Putamen (tissue), 1 donor: ENCODE data around the gene SAV1.
"Not testable (repeated sequence)": the region's sequence is repeated elsewhere in the genome, so short reads cannot be mapped to it uniquely, and the experiment has no call there.

Source experiments
- DNase-seq: peaks from one replicate; pipeline ENCODE4 v3.0.0-alpha.2; 2016; ENCODE audit warnings: low spot score

Gene SAV1

GRCh38 chr14:50667996-50668825 is at the start of gene SAV1:
Gene SAV1, minus strand, starts transcription at chr14:50668306. Its CDS starts 339 bp downstream, at chr14:50667967.
- DNase-seq: peak; percentile 80

DNA sequence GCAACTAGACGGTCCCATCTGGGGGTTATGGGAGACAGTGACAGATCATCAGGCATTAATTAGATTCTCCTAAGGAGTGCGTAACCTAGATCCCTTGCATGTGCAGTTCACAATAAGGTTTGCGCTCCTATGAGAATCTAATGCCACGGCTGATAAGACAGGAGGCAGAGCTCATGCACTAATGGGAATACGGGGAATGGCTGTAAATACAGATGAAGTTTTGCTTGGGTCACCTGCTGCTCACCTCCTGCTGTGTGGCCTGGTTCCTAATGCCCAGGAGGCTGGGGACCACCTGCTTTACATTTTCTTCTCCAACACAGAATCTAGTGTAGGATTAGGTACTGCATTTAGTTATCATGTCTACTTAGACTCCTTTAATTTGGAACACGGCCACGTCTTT is 49.7 kb upstream of the SAV1 start:
- no peak for DNase-seq

GRCh38 chr14:50714450-50715073 is 46.5 kb upstream of the SAV1 start:
- DNase-seq: no peak

GRCh38 chr14:50711043-50711442 is 42.9 kb upstream of the SAV1 start:
- no peak for DNase-seq

GRCh38 chr14:50705026-50705593 is 37.0 kb upstream of the SAV1 start:
- DNase-seq: no peak

GRCh38 chr14:50704454-50705010 is 36.4 kb upstream of the SAV1 start:
- no peak for DNase-seq

DNA sequence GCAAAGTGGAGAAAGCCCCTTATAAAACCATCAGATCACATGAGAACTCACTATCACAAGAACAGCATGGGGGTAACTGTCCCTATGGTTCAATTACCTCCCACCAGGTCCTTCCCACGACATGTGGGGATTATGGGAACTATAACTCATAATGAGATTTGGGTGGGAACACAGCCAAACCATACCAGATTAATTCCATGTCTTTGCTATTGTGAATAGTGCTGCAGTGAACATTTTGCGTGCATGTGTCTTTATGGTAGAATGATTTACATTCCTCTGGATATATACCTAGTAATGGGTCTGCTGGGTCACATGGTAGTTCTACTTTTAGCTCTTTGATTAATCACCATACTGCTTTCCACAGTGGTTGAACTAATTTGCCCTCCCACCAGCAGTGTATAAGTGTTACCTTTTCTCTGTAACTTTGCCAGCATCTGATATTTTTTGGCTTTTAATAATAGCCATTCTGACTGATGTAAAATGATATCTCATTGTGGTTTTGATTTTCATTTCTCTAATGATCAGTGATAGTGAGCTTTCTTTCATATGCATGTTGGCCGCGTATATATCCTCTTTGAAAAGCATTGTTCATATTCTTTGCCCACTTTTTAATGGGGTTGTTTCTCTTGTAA is 29.7 kb upstream of the SAV1 start:
- peak; percentile 29 for DNase-seq

- DNase-seq: not testable (repeated sequence)
These were observed 26.2 kb upstream of the SAV1 start for GRCh38 chr14:50694260-50694659.

- no peak for DNase-seq
These were observed 20.8 kb upstream of the SAV1 start for GRCh38 chr14:50688875-50689274.

- DNase-seq: no peak
These were observed 11.6 kb upstream of the SAV1 start for GRCh38 chr14:50679674-50680073.

DNA sequence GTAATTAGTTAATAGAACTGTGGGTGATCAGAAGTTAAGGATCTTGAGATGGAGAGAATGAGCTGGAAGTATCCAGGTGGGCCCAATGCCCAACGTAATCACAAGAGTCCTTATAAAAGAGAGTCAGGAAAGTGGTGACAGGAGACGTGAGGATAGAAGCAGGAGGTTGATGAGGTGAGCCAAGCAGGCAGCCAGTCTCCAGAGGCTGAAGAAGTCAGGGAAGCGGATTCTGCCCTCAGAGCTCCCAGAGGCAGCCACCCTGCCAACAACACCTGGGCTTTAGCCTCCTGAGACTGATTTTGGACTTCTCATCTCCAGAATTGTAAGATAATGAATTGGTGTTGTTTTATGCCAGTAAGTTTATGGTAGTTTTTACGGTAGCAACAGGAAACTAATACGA is 10.1 kb upstream of the SAV1 start:
- DNase-seq: no peak

GRCh38 chr14:50677527-50678063 is 9.5 kb upstream of the SAV1 start:
- DNase-seq: no peak

DNA sequence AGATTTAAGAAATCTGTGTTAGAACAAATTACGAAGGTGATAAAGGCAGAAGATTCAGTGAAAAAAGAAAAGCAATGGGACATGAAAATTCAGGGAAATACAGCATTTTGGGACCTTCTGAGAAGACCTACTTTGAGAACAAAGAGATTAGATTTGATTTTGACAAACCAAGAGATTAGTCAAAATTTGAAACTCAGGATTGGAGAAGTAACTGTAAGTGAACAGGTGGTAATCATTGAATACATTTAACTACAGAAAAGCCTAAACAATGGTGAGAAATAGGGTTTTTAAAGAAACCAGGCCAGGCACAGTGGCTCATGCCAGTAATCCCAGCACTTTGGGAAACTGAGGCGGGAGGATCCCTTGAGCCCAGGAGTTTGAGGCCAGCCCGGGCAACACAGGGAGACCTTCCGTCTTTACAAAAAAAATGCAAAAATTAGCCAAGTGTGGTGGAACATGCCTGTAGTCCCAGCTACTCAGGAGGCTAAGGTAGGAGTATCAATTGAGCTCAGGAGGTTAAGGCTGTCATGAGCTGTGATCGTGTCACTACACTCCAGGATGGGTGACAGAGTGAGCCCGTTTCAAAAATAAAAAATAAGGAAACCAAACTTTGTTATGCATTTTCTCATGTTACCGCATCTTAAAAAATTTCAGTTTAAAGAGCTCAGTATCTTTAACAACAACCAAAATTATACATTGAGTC is 8.9 kb upstream of the SAV1 start:
- no peak for DNase-seq

DNA sequence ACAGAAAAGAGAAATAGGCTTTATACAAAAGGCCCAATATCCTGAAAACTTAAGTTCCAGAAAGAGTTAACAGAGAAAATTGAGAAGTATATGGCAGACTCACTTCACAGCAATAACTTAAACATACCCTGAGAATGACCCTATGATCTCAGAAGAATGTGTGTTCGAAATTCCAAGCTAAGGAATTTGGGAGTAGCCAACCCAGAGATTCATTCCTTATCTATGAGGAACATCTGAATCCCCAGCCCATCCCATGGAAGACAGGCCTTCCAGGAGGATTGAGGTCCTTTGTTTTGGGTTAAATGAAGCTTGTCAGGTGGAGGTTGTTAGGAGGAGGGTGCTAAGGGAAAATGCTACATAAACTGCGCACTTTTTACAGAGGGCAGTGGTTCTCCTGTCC is 7.5 kb upstream of the SAV1 start:
- no peak for DNase-seq

DNA sequence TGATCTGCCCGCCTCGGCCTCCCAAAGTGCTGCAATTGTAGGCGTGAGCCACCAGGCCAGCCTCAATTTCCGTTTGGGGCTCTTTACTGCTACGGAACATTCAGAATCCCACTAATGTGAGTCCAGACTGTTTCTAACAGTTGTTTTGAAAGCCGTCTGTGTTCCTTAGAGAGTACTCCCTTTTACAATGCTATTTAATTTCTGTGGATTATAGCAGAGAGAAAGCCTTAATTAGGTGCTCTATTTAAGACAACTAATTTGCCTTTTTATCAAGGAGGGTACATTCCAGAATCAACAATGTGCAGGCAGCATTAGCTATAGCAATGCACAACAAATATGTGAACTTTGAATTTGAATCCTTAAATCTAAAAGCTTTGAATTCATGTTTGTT is 2.8 kb upstream of the SAV1 start:
- DNase-seq: no peak

GRCh38 chr14:50670196-50670865 is 2.2 kb upstream of the SAV1 start:
- no peak for DNase-seq

GRCh38 chr14:50669441-50669986 is 1.4 kb upstream of the SAV1 start:
- DNase-seq: no peak

DNA sequence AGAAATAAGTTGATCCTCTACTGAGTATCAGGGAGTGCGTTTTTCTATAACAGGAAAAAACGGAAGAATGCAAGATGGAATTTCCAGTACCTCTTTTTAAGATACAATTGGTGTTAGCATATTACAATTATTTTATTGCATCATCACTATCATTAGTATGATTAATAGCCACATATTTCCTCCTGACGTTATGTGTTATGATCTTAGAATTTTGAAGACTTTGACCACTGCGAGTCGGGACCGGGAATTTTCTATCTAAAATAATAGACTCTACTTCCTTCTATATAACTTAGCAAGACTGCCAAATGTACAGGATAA is 679 bp upstream of the SAV1 start:
- DNase-seq: no peak

- DNase-seq: no peak
These were observed 466 bp downstream of the SAV1 start for GRCh38 chr14:50667684-50667995.

DNA sequence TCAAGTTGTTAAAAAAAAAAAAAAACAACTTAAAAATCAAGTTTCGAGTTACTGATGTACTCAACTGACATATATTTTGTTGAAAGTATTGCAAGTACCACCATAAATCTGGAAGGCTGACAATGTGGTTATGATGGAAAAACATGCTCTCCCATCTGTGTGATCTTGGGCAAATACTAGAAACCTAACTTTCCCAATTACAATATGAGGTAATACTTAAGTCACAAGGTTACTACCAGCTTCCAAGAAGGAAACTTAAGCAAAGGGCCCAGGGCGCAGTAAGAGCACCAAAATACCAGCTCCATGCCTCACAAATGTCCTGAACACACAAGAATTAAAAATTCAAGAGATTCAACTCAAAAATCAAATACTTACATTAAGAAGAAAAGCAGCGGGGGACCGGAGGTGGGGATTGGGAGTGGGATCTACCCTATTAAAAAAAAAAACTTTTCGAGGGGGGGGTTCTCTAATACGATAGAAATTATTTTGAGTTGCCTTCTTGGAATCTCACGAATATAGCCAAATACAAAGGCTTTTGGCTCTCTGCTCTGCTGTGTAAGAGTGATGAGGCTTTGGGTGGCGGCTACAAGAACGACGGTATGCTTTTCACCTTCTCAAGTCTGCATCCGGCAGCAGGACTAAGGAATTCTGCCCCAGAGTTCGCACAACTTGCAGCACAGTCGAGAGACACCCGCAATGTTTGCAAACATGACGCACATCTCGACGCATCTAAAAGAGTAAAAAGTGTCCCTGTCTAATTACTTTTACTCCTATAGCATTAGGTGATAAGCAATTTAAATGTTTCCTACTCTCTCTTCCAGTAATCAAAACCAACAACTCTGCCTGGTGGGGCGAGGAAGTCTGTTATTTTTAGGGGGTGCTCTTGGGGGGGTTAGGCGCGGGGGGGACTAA is 1.1 kb downstream of the SAV1 start:
- DNase-seq: peak; percentile 34
